B cell (primary cell): Measurements from ENCODE around the gene ZMYND8.

Source experiments
- CTCF ChIP-seq: fragments of 200-600 bp; IDR thresholded peaks from one replicate; pipeline ENCODE4 v1.8.0; 2022; ENCODE audit warnings: antibody characterized with exemption, mild to moderate bottlenecking
- EZH2 ChIP-seq: IDR thresholded peaks from 2 replicates; pipeline ENCODE4 v1.6.1; 2012; ENCODE audit warnings: borderline replicate concordance, low read depth, mild to moderate bottlenecking, moderate library complexity, low read length; ENCODE audit not compliant: insufficient read depth, poor library complexity, severe bottlenecking

- no peak for TF ChIP-seq CTCF
- TF ChIP-seq EZH2, result no peak
These were observed 52.2 kb downstream of the ZMYND8 start for GRCh38 chr20:47304287-47304686.
